IPS-NIHi7 (cell line): Measurements from ENCODE around the gene ZC3H6.
"Not testable (repeated sequence)": the region's sequence is repeated elsewhere in the genome, so short reads cannot be mapped to it uniquely, and the experiment has no call there.

Experiments
- DNase-seq: peaks from one replicate; pipeline ENCODE4 v3.0.0; 2012; ENCODE audit warnings: mixed read lengths; ENCODE audit errors: extremely low spot score

The ZC3H6 gene

GRCh38 chr2:112277596-112278220 is 2.3 kb downstream of the ZC3H6 start:
- no peak for DNase-seq

- DNase-seq, result not testable (repeated sequence)
Measured at GRCh38 chr2:112282066-112282465, 6.7 kb downstream of the ZC3H6 start.

- DNase-seq, result not testable (repeated sequence)
Measured at GRCh38 chr2:112283535-112283934, 8.1 kb downstream of the ZC3H6 start.

- no peak for DNase-seq
Measured at GRCh38 chr2:112290088-112290487, 14.7 kb downstream of the ZC3H6 start.

- no peak for DNase-seq
Measured at GRCh38 chr2:112290648-112291047, 15.3 kb downstream of the ZC3H6 start.

- DNase-seq, result no peak
Measured at GRCh38 chr2:112293636-112294401, 18.4 kb downstream of the ZC3H6 start.

GRCh38 chr2:112295407-112296078 is 20.1 kb downstream of the ZC3H6 start:
- DNase-seq, result no peak

GRCh38 chr2:112296407-112296806 is 21.0 kb downstream of the ZC3H6 start:
- no peak for DNase-seq

GRCh38 chr2:112301171-112301584 is 25.8 kb downstream of the ZC3H6 start:
- no peak for DNase-seq

GRCh38 chr2:112301973-112302372 is 26.6 kb downstream of the ZC3H6 start:
- no peak for DNase-seq

GRCh38 chr2:112304298-112304941 is 29.0 kb downstream of the ZC3H6 start:
- no peak for DNase-seq

GRCh38 chr2:112305132-112305531 is 29.7 kb downstream of the ZC3H6 start:
- DNase-seq, result no peak

GRCh38 chr2:112310906-112311305 is 35.5 kb downstream of the ZC3H6 start:
- no peak for DNase-seq

- no peak for DNase-seq
Measured at GRCh38 chr2:112311932-112312331, 36.5 kb downstream of the ZC3H6 start.

GRCh38 chr2:112312821-112313220 is 37.4 kb downstream of the ZC3H6 start:
- DNase-seq, result no peak

- DNase-seq, result no peak
Measured at GRCh38 chr2:112314856-112315255, 39.5 kb downstream of the ZC3H6 start.

GRCh38 chr2:112317303-112318158 is 42.1 kb downstream of the ZC3H6 start:
- DNase-seq, result no peak

GRCh38 chr2:112318515-112318914 is 43.1 kb downstream of the ZC3H6 start:
- no peak for DNase-seq

- DNase-seq, result no peak
Measured at GRCh38 chr2:112321375-112322320, 46.3 kb downstream of the ZC3H6 start.

GRCh38 chr2:112322919-112323318 is 47.5 kb downstream of the ZC3H6 start:
- no peak for DNase-seq
